Anterior cingulate cortex (tissue), 58 donors: ENCODE measurements around the gene HNRNPF.
A peak's percentile ranks its signal among the peaks of the same experiment; 100 is the strongest.
"Not testable (repeated sequence)": the region's sequence is repeated elsewhere in the genome, so short reads cannot be mapped to it uniquely, and the experiment has no call there.

Experiments used
- DNase-seq, 58 donors: peaks; one replicate each; lab custom pipeline; 2025; lab: John Stamatoyannopoulos, UW

HNRNPF gene

GRCh38 chr10:43399320-43400310, 9.4 kb downstream of the HNRNPF start:
- no peak for DNase-seq

- DNase-seq: no peak
Measured at GRCh38 chr10:43398939-43399319, 10.1 kb downstream of the HNRNPF start.

DNA sequence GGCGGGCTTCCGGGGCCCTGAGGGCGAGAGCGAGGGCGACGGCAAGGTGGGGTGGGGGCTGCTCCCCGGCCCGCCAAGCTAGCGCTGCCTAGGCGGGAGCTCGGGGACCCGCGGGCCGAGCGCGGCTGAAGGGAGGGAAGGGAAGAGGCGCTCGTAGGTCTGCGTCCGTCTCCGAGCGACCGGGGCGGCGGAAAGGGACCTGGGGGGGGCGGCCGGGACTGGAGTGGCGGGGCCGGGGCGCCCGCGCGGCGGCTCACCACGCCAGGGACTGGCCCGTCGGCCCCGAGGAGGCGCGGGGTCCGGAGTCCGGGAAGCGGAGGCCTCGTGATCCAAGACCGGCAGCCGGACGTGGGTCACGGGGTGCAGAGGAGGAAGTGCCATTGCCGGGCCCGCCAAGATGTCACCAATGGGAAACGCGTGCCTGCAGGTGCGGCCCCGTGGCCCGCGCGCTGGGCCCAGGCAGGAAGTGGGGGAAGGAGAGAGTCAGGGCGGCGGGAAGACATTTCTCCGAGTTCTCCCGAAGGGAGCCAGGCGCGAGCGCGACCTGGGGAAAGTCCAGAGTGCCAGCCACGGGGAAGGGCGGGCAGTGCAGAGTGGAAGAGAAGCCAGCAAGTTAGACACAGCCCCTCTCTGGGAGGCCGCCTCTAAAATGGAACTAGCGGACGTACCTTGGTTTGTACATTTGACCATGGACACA, 11.9 kb downstream of the HNRNPF start:
- DNase-seq: peak; percentile 27 to 89 (median 76)

GRCh38 chr10:43396061-43396927, 12.7 kb downstream of the HNRNPF start:
- DNase-seq: peak in 51 of 58 donors; percentile 19 to 89 (median 69)

- DNase-seq: peak in 2 of 58 donors; percentile 13 to 15
Measured at GRCh38 chr10:43395571-43396060, 13.4 kb downstream of the HNRNPF start.

GRCh38 chr10:43394868-43395267, 14.1 kb downstream of the HNRNPF start:
- no peak for DNase-seq

DNA sequence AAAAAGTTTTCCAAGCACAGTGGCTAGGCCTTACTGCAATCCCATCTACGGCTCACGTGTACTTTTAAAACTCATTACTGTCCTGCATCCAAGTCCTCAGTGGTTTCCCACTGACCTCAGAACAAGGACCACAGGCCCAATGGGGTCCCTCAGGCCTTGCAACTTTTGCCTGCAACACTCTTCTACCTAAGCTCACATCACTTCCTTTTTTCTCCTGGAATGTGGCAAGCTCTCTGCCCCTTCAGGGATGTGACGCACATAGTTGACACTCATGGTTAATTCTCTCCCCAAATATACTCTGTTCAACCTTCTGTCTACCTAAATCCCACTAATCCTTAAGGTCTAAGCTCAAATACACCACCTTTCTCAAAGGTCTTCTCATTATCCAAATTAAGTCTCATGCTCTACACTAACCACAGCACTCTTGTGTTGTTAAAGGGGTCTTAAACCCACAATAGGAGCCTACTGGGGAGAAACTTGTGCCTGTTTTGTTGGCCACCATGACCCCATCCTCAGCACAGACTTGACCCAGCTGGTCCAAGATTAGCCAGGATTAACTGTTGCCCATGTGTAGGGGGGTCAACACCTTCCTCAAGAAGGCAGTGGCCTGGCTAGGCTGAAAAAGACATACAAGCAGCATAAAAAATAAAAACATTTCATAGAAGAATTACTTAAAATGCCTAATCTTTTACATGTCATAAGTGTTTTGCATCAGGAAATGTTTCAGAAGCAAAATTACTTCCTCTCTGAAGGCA, 15.2 kb downstream of the HNRNPF start:
- DNase-seq: no peak

DNA sequence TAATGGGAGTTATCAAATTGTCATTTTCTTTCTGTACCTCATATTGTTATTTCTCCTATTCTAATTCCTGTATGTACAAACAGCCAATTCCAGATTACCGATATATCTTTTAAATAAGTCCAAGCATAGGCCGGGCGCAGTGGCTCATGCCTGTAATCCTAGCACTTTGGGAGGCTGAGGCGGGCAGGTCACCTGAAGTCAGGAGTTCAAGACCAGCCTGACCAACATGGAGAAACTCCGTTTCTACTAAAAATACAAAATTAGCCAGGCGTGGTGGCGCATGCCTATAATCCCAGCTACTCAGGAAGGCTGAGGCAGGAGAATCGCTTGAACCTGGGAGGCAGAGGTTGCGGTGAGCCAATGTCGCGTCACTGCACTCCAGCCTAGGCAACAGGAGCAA, 15.8 kb downstream of the HNRNPF start:
- DNase-seq: not testable (repeated sequence)

GRCh38 chr10:43392748-43393147, 16.2 kb downstream of the HNRNPF start:
- DNase-seq: no peak

DNA sequence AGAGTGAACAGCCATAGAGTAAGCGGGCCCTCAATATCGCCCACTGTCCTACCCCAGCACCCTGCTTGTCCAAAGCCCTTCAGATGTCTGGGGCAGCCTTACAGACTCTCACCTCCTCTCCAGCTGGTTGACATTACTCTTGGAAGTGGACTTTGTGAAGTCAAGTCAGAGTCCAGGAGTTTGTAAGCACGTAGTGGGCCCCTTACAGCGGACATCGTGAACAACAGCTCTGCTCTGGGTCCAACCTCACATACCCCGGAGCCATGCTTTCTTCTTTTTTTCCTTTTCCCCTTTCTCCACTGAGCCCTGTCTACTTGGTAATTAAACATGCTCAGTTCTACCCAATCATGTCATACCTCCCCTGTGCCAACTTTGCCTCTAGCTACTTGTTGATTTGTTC, 17.5 kb downstream of the HNRNPF start:
- no peak for DNase-seq

DNA sequence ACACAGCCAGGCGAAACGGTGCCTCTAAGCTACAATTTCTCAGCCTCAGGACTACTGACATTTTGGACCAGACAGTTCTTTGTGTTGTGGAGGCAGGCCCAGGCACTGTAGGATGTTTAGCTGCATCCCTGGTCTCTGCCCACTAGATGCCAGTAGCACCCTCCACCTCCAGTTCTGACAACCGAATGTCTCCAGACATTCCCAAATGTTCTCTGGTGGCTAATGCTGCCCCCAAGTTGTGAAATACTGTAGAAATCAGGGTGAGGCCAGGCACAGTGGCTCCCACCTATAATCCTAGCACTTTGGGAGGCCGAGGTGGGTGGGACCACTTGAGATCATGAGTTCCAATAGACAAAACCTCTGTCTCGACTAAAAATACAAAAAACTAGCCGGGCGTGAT, 18.2 kb downstream of the HNRNPF start:
- peak in 47 of 58 donors; percentile 12 to 80 (median 48) for DNase-seq

DNA sequence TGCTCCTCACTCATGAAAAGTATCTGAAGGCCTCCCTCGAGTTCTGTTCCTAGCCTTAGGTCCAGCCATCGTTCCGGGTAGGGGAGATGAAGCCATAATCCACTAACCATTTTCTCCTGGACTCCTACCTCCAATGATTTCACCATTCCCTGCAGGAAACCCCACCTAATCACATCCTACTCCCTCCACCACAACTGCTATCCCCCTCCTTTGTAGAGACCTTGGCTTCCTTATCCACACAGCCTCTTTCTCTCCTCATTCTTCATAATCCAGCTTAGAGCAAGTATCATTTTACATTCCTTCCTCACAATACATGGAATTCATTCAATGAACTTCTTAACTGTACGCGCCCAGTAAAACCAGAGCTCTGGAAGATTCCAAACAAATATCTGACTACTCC, 18.7 kb downstream of the HNRNPF start:
- DNase-seq: no peak

- DNase-seq: no peak
Measured at GRCh38 chr10:43389867-43390266, 19.1 kb downstream of the HNRNPF start.

DNA sequence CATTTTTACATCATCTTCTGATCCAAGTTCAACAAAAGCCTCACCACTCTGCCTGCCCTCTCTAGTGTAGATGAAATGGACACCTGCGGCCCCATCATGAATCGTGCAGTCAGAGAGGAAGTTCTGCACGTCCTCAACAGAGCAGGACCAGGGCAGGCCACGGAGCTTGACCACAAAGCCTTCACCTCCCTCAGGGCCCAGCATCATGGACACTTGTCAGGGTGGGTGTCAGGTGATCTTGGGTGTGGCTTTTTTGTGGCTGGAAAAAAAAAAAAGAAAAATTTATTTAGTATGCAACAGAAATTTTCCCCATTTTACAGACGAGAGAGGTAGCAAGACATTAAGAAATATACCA, 21.3 kb downstream of the HNRNPF start:
- DNase-seq: no peak

DNA sequence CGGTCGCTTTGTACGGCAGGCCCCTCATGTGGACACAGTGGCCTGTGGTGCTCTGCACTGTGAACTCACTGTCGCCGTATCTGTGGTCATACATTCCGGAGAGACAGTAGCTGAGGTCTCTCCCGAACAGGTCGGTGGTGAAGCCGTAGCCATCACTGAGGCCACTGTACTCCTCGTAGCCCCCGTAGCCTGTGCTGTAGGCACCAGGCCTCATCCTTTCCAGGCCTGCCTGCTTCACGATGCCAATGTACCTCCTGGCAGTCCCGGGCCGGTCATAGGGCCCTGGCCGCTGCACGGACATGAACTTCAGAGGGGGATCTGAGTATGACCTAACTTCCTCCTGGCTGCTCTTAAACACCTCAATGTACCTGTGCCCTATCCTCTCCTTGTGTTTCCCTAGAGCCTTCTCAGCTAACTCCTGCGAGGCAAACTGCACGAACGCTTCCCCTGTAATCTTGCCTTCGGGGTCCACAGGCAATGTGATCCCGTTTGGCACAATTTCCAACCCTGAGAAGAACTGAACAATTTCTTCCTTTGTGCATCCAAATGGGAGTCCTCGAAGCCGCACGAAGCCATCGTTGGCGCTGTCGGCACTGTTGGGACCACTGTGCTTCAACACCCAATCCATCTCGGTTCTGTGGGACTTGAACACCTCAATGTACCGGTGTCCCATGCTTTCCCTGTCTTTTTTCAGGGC, 21.9 kb downstream of the HNRNPF start:
- no peak for DNase-seq

- DNase-seq: no peak
Measured at GRCh38 chr10:43386549-43386948, 22.4 kb downstream of the HNRNPF start.

DNA sequence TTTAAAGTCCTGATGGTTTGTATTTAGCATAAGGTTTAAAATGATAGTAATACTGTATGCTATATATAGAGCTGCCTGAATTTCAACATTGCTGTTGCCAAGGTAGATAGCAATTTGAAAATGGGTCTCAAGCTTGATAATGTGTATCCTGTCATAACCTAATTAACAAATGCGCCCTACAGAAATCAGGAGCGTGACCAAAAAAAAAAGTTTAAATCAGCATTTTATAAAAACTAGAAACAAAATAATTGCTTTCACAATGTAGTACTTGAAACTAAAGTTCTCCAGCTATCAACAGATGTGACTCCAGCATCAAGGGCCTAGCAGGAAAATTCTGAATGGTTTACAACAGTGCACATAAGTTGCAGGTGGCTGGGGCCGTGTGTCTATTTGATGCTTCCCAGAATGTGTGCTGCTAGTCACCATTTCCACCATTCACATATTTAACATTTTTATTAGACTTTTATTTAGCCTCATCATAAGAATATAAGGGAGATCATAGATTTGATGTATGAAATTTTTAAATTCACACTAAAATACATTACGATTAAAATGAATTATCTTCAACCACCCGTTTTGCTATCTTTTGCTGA, 23.5 kb downstream of the HNRNPF start:
- DNase-seq: no peak
